ENCODE measurements around the gene SCYGR8. TPM values are rescaled to one million over a fixed set of nuclear protein-coding genes. Genes with fewer than 3 reads are reported as not detected.

The SCYGR8 gene
- total RNA-seq, 4 donors from 2014 or later, result not detected

- WGBS, 2 donors, result 57 to 63% methylated on average over 6 of the region's 6 CpGs
- no peak for TF ChIP-seq POLR2A (IDR thresholded peaks at IDR 0.05)
- no peak for TF ChIP-seq CTCF (IDR thresholded peaks at IDR 0.05)
- no peak for TF ChIP-seq EP300 (IDR thresholded peaks at IDR 0.05)
Observed at GRCh38 chr2:227761740-227762476, 16.2 kb downstream of the SCYGR8 start.

GRCh38 chr2:227765788-227766372, 20.2 kb downstream of the SCYGR8 start:
- H3K9me3 ChIP-seq, result no peaks in the 10 kb centered on the region
- no peaks in the 10 kb centered on the region for H3K27me3 ChIP-seq
- no peak overlapping the region for H3K4me3 ChIP-seq
- H3K27ac ChIP-seq, result peak overlapping the region in 3 of 4 donors; percentile 34 to 57 (median 41)
- TF ChIP-seq CTCF (IDR thresholded peaks at IDR 0.05), result no peak
- no peak for TF ChIP-seq POLR2A (IDR thresholded peaks at IDR 0.05)
- no peak for TF ChIP-seq EP300 (IDR thresholded peaks at IDR 0.05)
- H3K4me1 ChIP-seq, result peaks cover 0 to 12% (median 4%) of the 10 kb centered on the region in 4 donors
- WGBS, 2 donors, result 24% methylated on average over 4 of the region's 4 CpGs
- no peak for DNase-seq (ENCODE audit: low spot score in 2 of 2)
- H3K36me3 ChIP-seq, result no peaks in the 10 kb centered on the region

More at GRCh38 chr2:227761740-227762476, 16.2 kb downstream of the SCYGR8 start:
- Histone ChIP-seq H3K4me1 (peaks cover 0 to 12% (median 4%) of the 10 kb centered on the region in 4 donors), H3K9me3 (no peaks in the 10 kb centered on the region), H3K4me3 (no peak overlapping the region), H3K27me3 (no peaks in the 10 kb centered on the region), H3K27ac (no peak overlapping the region), H3K36me3 (no peaks in the 10 kb centered on the region)
- no peak for DNase-seq (ENCODE audit: low spot score in 2 of 2)

- DNase-seq (ENCODE audit: low spot score in 2 of 2), result peak; percentile 60 to 91
- no peaks in the 10 kb centered on the region for H3K9me3 ChIP-seq
- WGBS, 2 donors, result 24 to 28% methylated on average over 11 of the region's 11 CpGs
- H3K4me1 ChIP-seq, result peaks cover 0 to 12% (median 4%) of the 10 kb centered on the region in 4 donors
- no peaks in the 10 kb centered on the region for H3K27me3 ChIP-seq
- TF ChIP-seq CTCF (IDR thresholded peaks at IDR 0.05), result peak; percentile 74 to 92 (median 83)
- TF ChIP-seq EP300 (IDR thresholded peaks at IDR 0.05), result peak in 1 of 2 donors; percentile 28
- no peak for TF ChIP-seq POLR2A (IDR thresholded peaks at IDR 0.05)
- peak overlapping the region in 2 of 4 donors; percentile 34 to 57 for H3K27ac ChIP-seq
- H3K36me3 ChIP-seq, result no peaks in the 10 kb centered on the region
- H3K4me3 ChIP-seq, result no peak overlapping the region
Observed at GRCh38 chr2:227766373-227766883, 20.7 kb downstream of the SCYGR8 start.

GRCh38 chr2:227767830-227768229, 22.1 kb downstream of the SCYGR8 start:
- no peak for DNase-seq (ENCODE audit: low spot score in 2 of 2)
- H3K36me3 ChIP-seq, result no peaks in the 10 kb centered on the region
- peaks cover 0 to 12% (median 4%) of the 10 kb centered on the region in 4 donors for H3K4me1 ChIP-seq
- no peaks in the 10 kb centered on the region for H3K9me3 ChIP-seq
- no peak overlapping the region for H3K4me3 ChIP-seq
- H3K27me3 ChIP-seq, result no peaks in the 10 kb centered on the region
- 90 to 91% methylated on average over 21 to 22 of the region's 22 CpGs for WGBS, 2 donors
- TF ChIP-seq POLR2A (IDR thresholded peaks at IDR 0.05), result no peak
- no peak for TF ChIP-seq EP300 (IDR thresholded peaks at IDR 0.05)
- no peak for TF ChIP-seq CTCF (IDR thresholded peaks at IDR 0.05)
- H3K27ac ChIP-seq, result no peak overlapping the region

- Histone ChIP-seq H3K4me1 (no peaks in the 10 kb centered on the region), H3K4me3 (no peak overlapping the region), H3K36me3 (no peaks in the 10 kb centered on the region), H3K9me3 (no peaks in the 10 kb centered on the region), H3K27ac (no peak overlapping the region), H3K27me3 (no peaks in the 10 kb centered on the region)
- WGBS, 2 donors, result 76 to 88% methylated on average over 5 of the region's 5 CpGs
- DNase-seq (ENCODE audit: low spot score in 2 of 2), result no peak
- TF ChIP-seq POLR2A (IDR thresholded peaks at IDR 0.05) (no peak), CTCF (IDR thresholded peaks at IDR 0.05) (no peak), EP300 (IDR thresholded peaks at IDR 0.05) (no peak)
Observed at GRCh38 chr2:227772197-227772661, 26.5 kb downstream of the SCYGR8 start.
